HG03159 (cell line): ENCODE data around the gene COQ3.
A peak's percentile ranks its signal among the peaks of the same experiment; 100 is the strongest.

Experiments used
- ATAC-seq: cut with Tn5 transposase; IDR thresholded peaks from one replicate; pipeline ENCODE4 v1.9.1; 2021; ENCODE audit warnings: mild to moderate bottlenecking, moderate library complexity; ENCODE audit not compliant: unreplicated experiment

COQ3 gene

GRCh38 chr6:99393698-99394531 is at the start of gene COQ3:
TSS of gene COQ3 (minus strand) at chr6:99394195. CDS start at chr6:99394179, 16 bp downstream.
- ATAC-seq = peak; percentile 74

- peak; percentile 80 for ATAC-seq
These were observed 40.9 kb upstream of the COQ3 start for GRCh38 chr6:99434702-99435530.

GRCh38 chr6:99432877-99433276 is 38.9 kb upstream of the COQ3 start:
- no peak for ATAC-seq

- no peak for ATAC-seq
These were observed 37.9 kb upstream of the COQ3 start for GRCh38 chr6:99431901-99432300.

- no peak for ATAC-seq
These were observed 34.0 kb upstream of the COQ3 start for GRCh38 chr6:99427988-99428387.

- ATAC-seq = no peak
These were observed 32.4 kb upstream of the COQ3 start for GRCh38 chr6:99426451-99426757.

- peak; percentile 56 for ATAC-seq
These were observed 31.9 kb upstream of the COQ3 start for GRCh38 chr6:99425647-99426450.

- ATAC-seq = peak; percentile 87
These were observed 31.0 kb upstream of the COQ3 start, which contains the start of gene PNISR for GRCh38 chr6:99424761-99425646. TSS of gene PNISR (minus strand) at chr6:99425308. CDS start at chr6:99414659, 10,649 bp downstream.

- ATAC-seq = no peak
These were observed 30.0 kb upstream of the COQ3 start for GRCh38 chr6:99424022-99424421.

GRCh38 chr6:99422912-99423311 is 28.9 kb upstream of the COQ3 start:
- ATAC-seq = no peak

DNA sequence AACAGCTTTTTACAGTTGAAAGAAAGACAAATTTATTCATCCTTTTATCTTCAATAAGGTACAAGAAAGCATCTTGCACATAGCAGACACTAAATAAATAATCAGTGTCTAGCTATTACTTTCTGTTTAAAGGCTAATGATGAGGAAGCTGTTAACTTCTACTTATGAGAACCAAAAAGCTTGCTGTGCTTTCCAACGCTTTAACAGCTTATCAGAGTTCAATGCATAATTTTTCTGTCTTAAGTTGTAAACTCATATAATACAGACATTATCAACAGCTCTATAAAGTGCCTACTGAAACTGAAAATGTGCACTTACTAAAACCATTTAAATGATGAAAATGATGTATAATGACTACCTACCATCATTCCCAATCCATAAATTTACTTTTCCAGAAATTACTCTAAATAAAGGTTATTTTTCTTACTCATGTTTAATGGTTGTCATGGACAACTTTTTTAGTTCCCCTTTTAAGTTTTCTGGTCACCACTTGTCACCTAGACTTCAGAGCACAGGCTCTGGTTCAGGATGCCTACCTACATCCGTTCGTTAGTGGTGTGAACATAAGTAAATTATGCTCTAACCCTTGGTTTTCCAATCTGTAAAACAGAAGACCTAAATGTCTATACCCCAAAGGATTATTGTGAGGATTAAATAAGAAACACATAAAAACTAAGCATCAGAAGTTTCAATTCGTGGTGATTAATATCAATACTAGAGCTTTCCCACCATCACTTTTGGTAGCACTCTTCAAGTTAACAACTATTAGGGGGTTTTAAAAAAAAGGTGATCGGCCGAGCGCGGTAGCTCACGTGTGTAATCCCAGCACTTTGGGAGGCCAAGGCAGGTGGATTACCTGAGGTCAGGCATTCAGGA is 23.1 kb upstream of the COQ3 start:
- ATAC-seq = peak; percentile 85

DNA sequence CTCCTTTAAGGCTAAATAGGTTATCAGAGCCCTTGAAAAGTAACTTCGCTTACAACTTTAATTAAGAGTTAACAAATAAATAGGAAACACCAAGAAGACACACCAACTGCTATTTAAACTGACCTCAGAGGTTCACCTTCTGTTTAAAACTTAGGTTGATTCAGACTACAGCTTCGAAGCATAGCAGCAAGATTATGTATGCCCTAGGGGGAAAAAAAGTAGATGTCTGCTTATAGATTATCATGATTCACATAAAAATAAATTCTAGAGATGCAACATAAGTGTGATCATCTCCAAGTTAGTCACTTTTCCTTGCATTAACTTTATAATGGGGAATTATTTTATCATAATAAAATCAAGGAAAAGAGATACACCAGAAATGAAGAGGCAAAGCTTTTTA is 22.2 kb upstream of the COQ3 start:
- no peak for ATAC-seq

GRCh38 chr6:99415446-99415845 is 21.5 kb upstream of the COQ3 start:
- ATAC-seq = no peak

GRCh38 chr6:99412065-99412464 is 18.1 kb upstream of the COQ3 start:
- ATAC-seq = no peak

DNA sequence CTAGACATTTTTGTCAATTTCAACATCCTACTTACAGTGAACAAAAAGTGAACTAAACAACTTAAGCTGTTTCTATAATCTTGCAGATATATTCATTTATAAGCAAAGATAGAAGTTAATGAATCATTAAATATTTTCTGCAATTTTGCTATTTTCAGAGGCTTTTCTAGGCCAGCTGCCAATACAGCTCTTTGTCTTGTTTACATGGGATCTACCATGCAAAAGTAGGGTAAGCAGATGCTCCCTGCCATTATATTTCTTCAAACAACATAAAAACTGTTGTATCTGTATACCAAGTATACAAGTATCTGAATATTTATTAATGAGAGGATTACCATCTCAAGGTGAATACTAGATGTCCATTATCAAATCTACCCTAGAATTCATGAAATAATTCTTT is 15.7 kb upstream of the COQ3 start:
- no peak for ATAC-seq

- no peak for ATAC-seq
These were observed 13.1 kb upstream of the COQ3 start for GRCh38 chr6:99407076-99407475.

GRCh38 chr6:99402448-99402847 is 8.5 kb upstream of the COQ3 start:
- no peak for ATAC-seq

DNA sequence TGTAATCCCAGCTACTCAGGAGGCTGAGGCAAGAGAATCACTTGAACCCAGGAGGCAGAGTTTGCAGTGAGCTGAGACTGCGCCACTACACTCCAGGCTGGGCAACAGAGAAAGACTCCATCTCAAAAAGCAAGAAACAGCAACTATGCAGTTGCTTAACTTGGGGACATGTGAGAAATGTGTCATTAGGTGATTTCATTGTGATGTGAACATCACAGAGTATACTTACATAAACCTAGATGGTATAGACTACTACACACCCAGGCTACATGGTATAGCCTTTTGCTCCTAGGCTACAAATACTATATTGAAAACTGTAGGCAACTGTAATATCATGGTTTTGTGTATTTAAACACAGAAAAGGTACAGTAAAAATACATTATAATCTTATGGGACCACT is 3.3 kb upstream of the COQ3 start:
- no peak for ATAC-seq

DNA sequence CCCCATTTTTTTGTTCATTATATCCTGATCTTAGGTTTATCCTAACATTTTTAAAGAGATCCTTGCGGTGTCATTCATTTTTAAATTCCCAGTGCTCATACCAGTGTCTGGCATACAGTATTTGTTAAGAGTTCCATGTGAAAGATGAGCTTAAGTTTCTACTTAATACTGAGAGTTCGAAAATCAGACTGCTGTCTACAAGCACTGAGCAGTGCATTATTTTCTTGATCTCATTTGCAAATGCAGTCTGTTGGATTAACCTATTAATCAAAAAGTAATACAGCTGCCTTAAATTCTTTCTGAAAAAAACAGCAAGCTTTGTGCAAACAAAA is 663 bp downstream of the COQ3 start:
- peak; percentile 24 for ATAC-seq
